Measurements from ENCODE around the gene PGM5. TPM values are rescaled to one million over a fixed set of nuclear protein-coding genes. Genes with fewer than 3 reads are reported as not detected.

Gene PGM5
- total RNA-seq, 1 experiment from 2014 or later: 0.15 TPM

DNA sequence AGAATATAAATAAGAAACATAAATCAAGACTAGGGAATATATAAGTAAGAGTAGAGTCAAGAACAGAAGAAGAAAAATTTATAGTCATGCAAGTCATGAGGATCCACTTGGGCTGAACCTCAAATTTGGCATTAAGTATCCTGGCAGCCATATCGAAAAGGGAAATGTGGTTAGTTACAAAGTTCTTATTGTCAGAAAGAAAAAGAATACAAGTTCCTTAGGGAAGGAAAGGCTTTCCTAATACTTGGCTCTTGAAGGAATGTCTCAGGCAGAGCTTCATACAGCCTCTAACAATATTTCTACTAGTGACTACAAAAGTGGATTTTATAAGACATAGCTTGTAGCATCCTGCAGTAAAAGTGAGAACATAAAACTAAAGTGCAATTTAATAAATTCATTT lies 138.8 kb downstream of the PGM5 start:
- H3K9ac ChIP-seq (ENCODE audit: low read length): no peak overlapping the region
- H3K27ac ChIP-seq (ENCODE audit: low read depth, low read length): no peak overlapping the region
- no peaks in the 10 kb centered on the region for H3K79me2 ChIP-seq (ENCODE audit: insufficient read depth, low read length)
- no peak for TF ChIP-seq SP1 (IDR thresholded peaks at IDR 0.05; ENCODE audit: low read depth)
- no peak for TF ChIP-seq ELF1 (IDR thresholded peaks at IDR 0.05; ENCODE audit: borderline replicate concordance, low read depth)
- no peak for TF ChIP-seq ZBTB33 (IDR thresholded peaks at IDR 0.05; ENCODE audit: extremely low read depth, insufficient replicate concordance, low read length)
- no peak for TF ChIP-seq CEBPB (IDR thresholded peaks at IDR 0.05; ENCODE audit: low read depth)
- no peak for TF ChIP-seq POLR2AphosphoS5 (IDR thresholded peaks at IDR 0.05; ENCODE audit: low read depth, low read length)
- no peak for TF ChIP-seq CTCF (IDR thresholded peaks at IDR 0.05 in 2 of 3, conservative IDR thresholded peaks at IDR 0.05 in 1 of 3; ENCODE audit: borderline replicate concordance in 1 of 3, insufficient read depth in 1 of 3, low read depth in 2 of 3, low read length in 2 of 3)
- TF ChIP-seq ZFX (IDR thresholded peaks at IDR 0.05): no peak
- no peak for TF ChIP-seq EZH2 (IDR thresholded peaks at IDR 0.05)
- no peak for TF ChIP-seq RAD21 (IDR thresholded peaks at IDR 0.05; ENCODE audit: low read depth)
- TF ChIP-seq EGR1 (IDR thresholded peaks at IDR 0.05; ENCODE audit: low read depth): no peak
- no peak for TF ChIP-seq FOSL1 (IDR thresholded peaks at IDR 0.05; ENCODE audit: low read depth)
- TF ChIP-seq SIN3A (IDR thresholded peaks at IDR 0.05; ENCODE audit: low read depth): no peak
- TF ChIP-seq SRF (IDR thresholded peaks at IDR 0.05; ENCODE audit: low read depth): no peak
- no peak for TF ChIP-seq CBX3 (IDR thresholded peaks at IDR 0.05; ENCODE audit: low read depth)
- peaks cover 63% of the 10 kb centered on the region for H3K27me3 ChIP-seq (ENCODE audit: insufficient read depth, low read length)
- ChIA-PET POLR2A (no interaction called here), RAD21 (ENCODE audit: low non-redundant PET in 1 of 2, low total read pairs in 2 of 2, uncharacterized antibody in 2 of 2, unreplicated experiment in 2 of 2) (no interaction called here), CTCF (no interaction called here)
- no peak for ATAC-seq
- no peaks in the 10 kb centered on the region for H3K9me2 ChIP-seq (ENCODE audit: insufficient read depth)
- DNase-seq (ENCODE audit: low read depth, low spot score): no peak
- H3K4me2 ChIP-seq (ENCODE audit: low read length): no peak overlapping the region
- no peaks in the 10 kb centered on the region for H3K9me3 ChIP-seq (ENCODE audit: control insufficient read depth in 1 of 2, insufficient read depth in 1 of 2, low read depth in 1 of 2, low read length in 2 of 2)
- no peaks in the 10 kb centered on the region for H3K36me3 ChIP-seq (ENCODE audit: control insufficient read depth in 1 of 2, insufficient read depth in 2 of 2, low read length in 2 of 2)
- no peaks in the 10 kb centered on the region for H4K20me1 ChIP-seq (ENCODE audit: insufficient read depth)
- no peak overlapping the region for H3K4me3 ChIP-seq (replicated peaks in 1 of 2; ENCODE audit: low read depth in 1 of 2, low read length in 2 of 2)
- H2AFZ ChIP-seq (ENCODE audit: low read depth, low read length, poor library complexity, severe bottlenecking): no peak overlapping the region
- no TSS peak for BruUV-seq (replicated peaks)
- intact Hi-C loops (cut with micrococcal nuclease): loop anchor here (10.0 kb wide), 1 partner anchor 70 kb away; no protein-coding TSS in a partner anchor
- no peaks in the 10 kb centered on the region for H3K4me1 ChIP-seq (ENCODE audit: control insufficient read depth in 1 of 2, insufficient read depth in 2 of 2, low read length in 2 of 2)
